HEK293 (cell line): ENCODE data around the gene SPATS1.

ENCODE experiments used
- ELK4 ChIP-seq: IDR thresholded peaks from 2 replicates; pipeline ENCODE4 v1.6.1; 2011; ENCODE audit warnings: mild to moderate bottlenecking, low read depth, low read length, borderline replicate concordance
- GFI1B ChIP-seq: fragments of 450-650 bp; formaldehyde crosslinking; IDR thresholded peaks from 2 replicates; pipeline ENCODE4 v1.5.1; 2016; ENCODE audit warnings: missing biosample characterization, missing genetic modification characterization
- MEIS1 ChIP-seq: sonication (generic); formaldehyde crosslinking; IDR thresholded peaks from 2 replicates; pipeline ENCODE4 v1.8.1; 2022; ENCODE audit warnings: missing genetic modification reagents, mild to moderate bottlenecking, borderline replicate concordance
- PRDM2 ChIP-seq: fragments of 450-650 bp; formaldehyde crosslinking; IDR thresholded peaks from 2 replicates; pipeline ENCODE4 v1.5.1; 2016; ENCODE audit warnings: missing biosample characterization, missing genetic modification characterization, borderline replicate concordance
- REPIN1 ChIP-seq: fragments of 450-650 bp; formaldehyde crosslinking; IDR thresholded peaks from 2 replicates; pipeline ENCODE4 v1.5.1; 2017; ENCODE audit warnings: missing biosample characterization, missing genetic modification characterization, low read depth
- SCRT1 ChIP-seq: fragments of 450-650 bp; formaldehyde crosslinking; IDR thresholded peaks from 2 replicates; pipeline ENCODE4 v1.5.1; 2016; ENCODE audit warnings: missing biosample characterization, missing genetic modification characterization, borderline replicate concordance
- ZBTB21 ChIP-seq: fragments of 450-650 bp; formaldehyde crosslinking; IDR thresholded peaks from 2 replicates; pipeline ENCODE4 v1.5.1; 2017; ENCODE audit warnings: missing biosample characterization, missing genetic modification characterization
- ZBTB7A ChIP-seq: fragments of 450-650 bp; formaldehyde crosslinking; IDR thresholded peaks from 2 replicates; pipeline ENCODE4 v1.5.1; 2016; ENCODE audit warnings: low read depth, missing biosample characterization, missing genetic modification characterization
- ZBTB8A ChIP-seq: fragments of 450-650 bp; formaldehyde crosslinking; IDR thresholded peaks from 2 replicates; pipeline ENCODE4 v1.5.1; 2016; ENCODE audit warnings: missing biosample characterization, missing genetic modification characterization
- ZFP69B ChIP-seq: fragments of 450-650 bp; formaldehyde crosslinking; IDR thresholded peaks from 2 replicates; pipeline ENCODE4 v1.5.1; 2016; ENCODE audit warnings: missing biosample characterization, missing genetic modification characterization
- ZNF169 ChIP-seq: fragments of 450-650 bp; formaldehyde crosslinking; IDR thresholded peaks from 2 replicates; pipeline ENCODE4 v1.5.1; 2016; ENCODE audit warnings: missing biosample characterization, missing genetic modification characterization
- ZNF211 ChIP-seq: fragments of 450-650 bp; formaldehyde crosslinking; IDR thresholded peaks from 2 replicates; pipeline ENCODE4 v1.5.1; 2016; ENCODE audit warnings: low read depth, missing biosample characterization, missing genetic modification characterization
- ZNF23 ChIP-seq: fragments of 450-650 bp; formaldehyde crosslinking; IDR thresholded peaks from 2 replicates; pipeline ENCODE4 v1.5.1; 2016; ENCODE audit warnings: missing biosample characterization, missing genetic modification characterization, borderline replicate concordance
- ZNF391 ChIP-seq: fragments of 450-650 bp; formaldehyde crosslinking; IDR thresholded peaks from 2 replicates; pipeline ENCODE4 v1.5.1; 2016; ENCODE audit warnings: low read depth, missing biosample characterization, missing genetic modification characterization, borderline replicate concordance
- ZNF398 ChIP-seq: fragments of 450-650 bp; formaldehyde crosslinking; IDR thresholded peaks from 2 replicates; pipeline ENCODE4 v1.5.1; 2017; ENCODE audit warnings: missing biosample characterization, missing genetic modification characterization
- ZNF404 ChIP-seq: fragments of 450-650 bp; formaldehyde crosslinking; IDR thresholded peaks from 2 replicates; pipeline ENCODE4 v1.5.1; 2017; ENCODE audit warnings: missing biosample characterization, missing genetic modification characterization
- ZNF549 ChIP-seq: fragments of 450-650 bp; IDR thresholded peaks from 2 replicates; pipeline ENCODE4 v1.5.1; 2018; ENCODE audit warnings: missing biosample characterization, missing genetic modification characterization, mild to moderate bottlenecking, inconsistent platforms, moderate library complexity
- ZNF555 ChIP-seq: fragments of 450-650 bp; formaldehyde crosslinking; conservative IDR thresholded peaks from 2 replicates; pipeline ENCODE4 v1.5.1; 2017; ENCODE audit warnings: missing biosample characterization, mild to moderate bottlenecking, missing genetic modification characterization, inconsistent platforms
- ZNF558 ChIP-seq: fragments of 450-650 bp; formaldehyde crosslinking; IDR thresholded peaks from 2 replicates; pipeline ENCODE4 v1.5.1; 2016; ENCODE audit warnings: missing biosample characterization, missing genetic modification characterization
- ZNF561 ChIP-seq: fragments of 450-650 bp; IDR thresholded peaks from 2 replicates; pipeline ENCODE4 v1.5.1; 2018; ENCODE audit warnings: missing biosample characterization, missing genetic modification characterization, borderline replicate concordance
- ZNF596 ChIP-seq: fragments of 450-650 bp; IDR thresholded peaks from 2 replicates; pipeline ENCODE4 v1.5.0; 2018; ENCODE audit warnings: missing biosample characterization, mild to moderate bottlenecking, missing genetic modification characterization, moderate library complexity
- ZNF600 ChIP-seq: fragments of 450-650 bp; formaldehyde crosslinking; IDR thresholded peaks from 2 replicates; pipeline ENCODE4 v1.5.1; 2016; ENCODE audit warnings: missing biosample characterization, missing genetic modification characterization
- ZNF654 ChIP-seq: fragments of 450-650 bp; formaldehyde crosslinking; IDR thresholded peaks from 2 replicates; pipeline ENCODE4 v1.5.1; 2016; ENCODE audit warnings: low read depth, missing biosample characterization, missing genetic modification characterization
- ZNF658 ChIP-seq: fragments of 450-650 bp; formaldehyde crosslinking; IDR thresholded peaks from 2 replicates; pipeline ENCODE4; 2016; ENCODE audit warnings: missing biosample characterization, missing genetic modification characterization
- ZNF670 ChIP-seq: fragments of 450-650 bp; formaldehyde crosslinking; IDR thresholded peaks from 2 replicates; pipeline ENCODE4 v1.5.1; 2016; ENCODE audit warnings: missing biosample characterization, missing genetic modification characterization, low read depth
- ZNF701 ChIP-seq: fragments of 450-650 bp; formaldehyde crosslinking; IDR thresholded peaks from 2 replicates; pipeline ENCODE4 v1.5.1; 2016; ENCODE audit warnings: missing biosample characterization, missing genetic modification characterization
- ZNF785 ChIP-seq: fragments of 450-650 bp; formaldehyde crosslinking; IDR thresholded peaks from 2 replicates; pipeline ENCODE4 v1.5.1; 2016; ENCODE audit warnings: missing biosample characterization, missing genetic modification characterization
- ZNF791 ChIP-seq: fragments of 450-650 bp; formaldehyde crosslinking; IDR thresholded peaks from 2 replicates; pipeline ENCODE4 v1.5.1; 2016; ENCODE audit warnings: missing biosample characterization, missing genetic modification characterization
- ZNF843 ChIP-seq: fragments of 450-650 bp; formaldehyde crosslinking; IDR thresholded peaks from 2 replicates; pipeline ENCODE4 v1.5.1; 2016; ENCODE audit warnings: missing biosample characterization, missing genetic modification characterization
- ZSCAN23 ChIP-seq: fragments of 450-650 bp; formaldehyde crosslinking; IDR thresholded peaks from 2 replicates; pipeline ENCODE4 v1.5.1; 2016; ENCODE audit warnings: missing biosample characterization, missing genetic modification characterization
- ZSCAN30 ChIP-seq: fragments of 450-650 bp; IDR thresholded peaks from 2 replicates; pipeline ENCODE4 v1.5.1; 2018; ENCODE audit warnings: missing biosample characterization, mild to moderate bottlenecking, missing genetic modification characterization, moderate library complexity

Gene SPATS1

DNA sequence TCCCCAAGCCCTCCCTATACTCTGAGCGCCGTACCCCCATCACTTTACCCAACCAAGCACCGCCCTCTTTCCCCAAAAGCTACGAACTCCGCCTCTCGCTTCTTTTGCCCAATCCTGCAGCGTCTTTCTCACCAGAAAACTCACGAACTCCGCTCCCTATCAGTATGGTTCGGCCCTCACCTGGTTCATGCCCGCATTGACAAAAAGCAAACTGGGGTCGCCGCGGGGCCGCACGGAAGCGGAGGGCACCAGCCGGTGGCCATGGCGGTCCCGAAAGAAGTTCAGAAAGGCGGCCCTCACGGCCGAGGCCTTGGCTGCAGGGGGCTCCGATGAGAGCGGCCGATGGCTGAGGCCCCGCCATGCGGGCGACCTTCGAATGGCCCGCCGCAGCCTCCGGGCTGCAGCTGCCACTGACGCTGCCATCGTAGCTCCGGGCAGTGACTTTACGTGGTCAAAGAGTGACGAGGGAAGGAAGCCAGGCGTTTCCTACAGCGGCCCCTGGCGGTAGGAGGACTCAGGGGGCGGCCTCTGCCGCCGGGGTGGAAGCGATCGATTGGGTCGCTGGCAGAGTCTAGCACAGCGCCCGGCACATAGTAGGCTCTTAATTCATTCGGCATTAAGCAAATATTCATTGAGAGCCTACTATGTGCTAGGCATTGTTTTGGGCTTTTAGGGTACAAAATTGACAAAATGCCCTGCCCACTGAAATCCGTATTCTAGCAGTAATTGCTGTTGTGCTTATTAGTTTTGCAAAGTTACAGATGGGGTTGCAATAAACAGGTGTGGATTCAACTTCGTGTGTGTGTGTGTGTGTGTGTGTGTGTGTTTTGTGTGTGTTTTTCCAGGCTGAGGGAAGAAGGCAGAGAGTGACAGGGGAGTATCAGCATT lies 29.3 kb upstream of the SPATS1 start, which contains the start of gene AARS2 (continued):
- TF ChIP-seq PRDM2 (tag by site-specific recombination) (no peak), ZNF791 (no peak), ZNF398 (0 out of 2 replicates have a peak, but pooled peaks have one; percentile 22), ZNF23 (tag by site-specific recombination) (no peak; the same call in 1 of the 2 replicates), ZBTB21 (tag by site-specific recombination) (peak; percentile 86), ZNF561 (peak; percentile 98), ZNF549 (no peak), SCRT1 (tag by site-specific recombination) (no peak), ZNF404 (tag by site-specific recombination) (no peak), ZNF555 (tag by site-specific recombination) (no peak), ZNF600 (tag by site-specific recombination) (peak; percentile 81), REPIN1 (0 out of 2 replicates have a peak, but pooled peaks have one; percentile 77), ZNF785 (tag by site-specific recombination) (0 out of 2 replicates have a peak, but pooled peaks have one; percentile 17), ZNF558 (tag by site-specific recombination) (0 out of 2 replicates have a peak, but pooled peaks have one; percentile 55), MEIS1 (CRISPR knock-in tag) (no peak), ZNF670 (tag by site-specific recombination) (no peak), ZBTB8A (tag by site-specific recombination) (peak; percentile 55; the same call in 1 of the 2 replicates), ZNF391 (tag by site-specific recombination) (peak; percentile 79; the same call in 1 of the 2 replicates), ELK4 (no peak), ZFP69B (tag by site-specific recombination) (peak; percentile 82; the same call in 1 of the 2 replicates), ZNF843 (tag by site-specific recombination) (peak; percentile 73), ZNF701 (tag by site-specific recombination) (no peak), ZNF211 (no peak), ZSCAN30 (peak; percentile 99), ZBTB7A (tag by site-specific recombination) (peak; percentile 84; the same call in 1 of the 2 replicates), ZNF169 (no peak), ZNF654 (tag by site-specific recombination) (peak; percentile 39), ZNF596 (tag by site-specific recombination) (no peak), GFI1B (tag by site-specific recombination) (0 out of 2 replicates have a peak, but pooled peaks have one; percentile 50), ZSCAN23 (tag by site-specific recombination) (peak; percentile 78), ZNF658 (tag by site-specific recombination) (no peak)
